Stimulated activated CD4-positive, alpha-beta T cell treated with anti-CD3 and anti-CD28 coated beads, Interleukin-2, amount 100 ng/mL, for 4 hours (primary cell): Measurements from ENCODE around the gene CACNG7.

Experiments used
- DNase-seq: peaks from one replicate; pipeline ENCODE4 v3.0.0-alpha.2; 2020; ENCODE audit warnings: low read depth

The CACNG7 gene

GRCh38 chr19:53957448-53958167 is 48.5 kb downstream of the CACNG7 start:
- no peak for DNase-seq

- no peak for DNase-seq
Observed at GRCh38 chr19:53958168-53958571, 49.1 kb downstream of the CACNG7 start.

GRCh38 chr19:53958823-53959757 is 50.0 kb downstream of the CACNG7 start:
- no peak for DNase-seq

DNA sequence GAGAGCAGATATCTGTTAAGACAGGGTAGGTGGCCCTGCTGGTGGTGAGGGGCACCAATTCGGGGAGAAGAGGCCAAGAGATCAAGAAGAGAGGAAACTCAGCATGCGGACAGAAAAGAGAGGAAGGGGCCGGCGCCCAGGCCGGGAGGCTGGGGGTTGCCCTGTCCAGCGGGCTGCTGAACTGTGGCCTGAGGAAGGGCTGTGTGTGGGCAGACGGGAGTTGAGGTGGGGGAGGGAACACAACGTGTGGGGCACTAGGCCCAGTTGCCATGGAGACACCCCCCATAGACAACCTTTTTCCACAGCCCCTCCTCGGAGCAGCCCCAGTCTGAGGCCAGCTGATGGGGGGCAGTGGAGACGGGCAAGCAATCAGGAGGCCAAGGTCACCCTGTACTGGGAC is 51.1 kb downstream of the CACNG7 start:
- no peak for DNase-seq

DNA sequence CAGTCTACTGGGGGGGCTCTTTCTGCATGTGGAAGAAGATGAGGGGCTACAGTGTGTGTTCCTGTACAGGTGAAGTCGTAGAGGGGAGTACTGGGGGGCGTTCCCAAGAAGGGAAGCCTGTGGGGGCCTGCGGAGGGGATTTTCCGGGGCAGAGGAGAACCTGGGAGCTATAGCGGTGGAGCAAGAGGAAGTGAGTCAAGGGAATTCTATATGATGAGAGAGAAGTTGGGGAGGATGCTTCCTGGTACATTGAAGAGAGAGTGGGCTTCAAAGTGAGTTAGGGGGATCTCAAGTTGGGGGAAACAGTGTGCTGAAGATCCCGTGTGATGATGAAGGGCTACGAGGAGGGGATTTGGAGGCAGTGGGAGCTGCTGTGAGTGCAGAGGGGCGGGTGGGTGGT is 51.8 kb downstream of the CACNG7 start:
- DNase-seq = no peak

- no peak for DNase-seq
Observed at GRCh38 chr19:53961523-53962356, 52.7 kb downstream of the CACNG7 start.

GRCh38 chr19:53962887-53963431 is 53.9 kb downstream of the CACNG7 start, which contains the start of gene CACNG8:
Gene CACNG8, plus strand, starts transcription at chr19:53962937.
- no peak for DNase-seq

- no peak for DNase-seq
Observed at GRCh38 chr19:53965091-53965490, 56.0 kb downstream of the CACNG7 start.

GRCh38 chr19:53966931-53967330 is 57.9 kb downstream of the CACNG7 start:
- no peak for DNase-seq

DNA sequence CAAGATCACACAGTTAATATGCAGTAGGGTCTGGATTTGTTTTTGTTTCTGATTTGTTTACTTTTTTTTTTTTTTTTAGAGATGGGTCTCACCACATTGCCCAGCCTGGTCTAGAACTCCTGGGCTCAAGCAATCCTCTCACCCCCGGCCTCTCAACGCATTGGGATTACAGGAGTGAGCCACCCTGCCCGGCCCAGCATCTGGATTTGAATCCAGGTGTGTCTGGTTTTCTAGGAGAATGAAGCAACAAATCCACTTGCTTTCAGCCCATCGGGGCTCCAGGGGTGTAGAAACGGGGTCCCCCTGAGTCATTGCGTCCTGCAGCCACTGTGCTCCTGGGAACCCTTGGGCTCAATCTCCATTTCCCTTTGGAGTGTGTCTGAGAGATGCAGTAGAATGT is 60.3 kb downstream of the CACNG7 start:
- DNase-seq = no peak

GRCh38 chr19:53971673-53972072 is 62.6 kb downstream of the CACNG7 start:
- DNase-seq = no peak

DNA sequence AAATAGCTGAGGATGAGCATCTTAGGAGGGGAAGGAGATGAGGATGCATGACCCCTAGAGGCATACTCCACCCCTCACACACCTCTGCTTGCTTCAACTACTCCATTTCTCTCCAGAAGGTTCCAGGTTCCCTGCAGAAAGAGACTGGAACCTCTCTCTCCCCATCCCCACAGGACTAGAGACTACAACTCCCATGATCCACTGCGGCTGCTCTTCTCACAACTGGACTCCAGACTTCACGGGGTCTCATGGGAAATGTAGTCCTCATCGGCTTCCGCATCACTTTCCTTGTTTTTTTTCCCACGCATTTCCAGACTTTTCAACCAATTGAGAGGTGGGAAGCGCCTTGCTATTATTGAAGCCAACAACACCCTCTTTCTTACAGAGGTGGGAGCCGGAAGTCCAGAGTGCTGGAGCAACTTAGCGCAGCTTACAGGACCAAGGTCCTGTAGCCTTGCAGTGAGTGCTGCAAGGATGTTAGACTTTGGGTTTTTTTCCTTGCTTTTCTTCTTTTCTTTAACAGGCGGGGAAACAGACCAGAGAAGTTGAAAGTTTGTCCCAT is 68.4 kb downstream of the CACNG7 start:
- DNase-seq = peak; percentile 52

DNA sequence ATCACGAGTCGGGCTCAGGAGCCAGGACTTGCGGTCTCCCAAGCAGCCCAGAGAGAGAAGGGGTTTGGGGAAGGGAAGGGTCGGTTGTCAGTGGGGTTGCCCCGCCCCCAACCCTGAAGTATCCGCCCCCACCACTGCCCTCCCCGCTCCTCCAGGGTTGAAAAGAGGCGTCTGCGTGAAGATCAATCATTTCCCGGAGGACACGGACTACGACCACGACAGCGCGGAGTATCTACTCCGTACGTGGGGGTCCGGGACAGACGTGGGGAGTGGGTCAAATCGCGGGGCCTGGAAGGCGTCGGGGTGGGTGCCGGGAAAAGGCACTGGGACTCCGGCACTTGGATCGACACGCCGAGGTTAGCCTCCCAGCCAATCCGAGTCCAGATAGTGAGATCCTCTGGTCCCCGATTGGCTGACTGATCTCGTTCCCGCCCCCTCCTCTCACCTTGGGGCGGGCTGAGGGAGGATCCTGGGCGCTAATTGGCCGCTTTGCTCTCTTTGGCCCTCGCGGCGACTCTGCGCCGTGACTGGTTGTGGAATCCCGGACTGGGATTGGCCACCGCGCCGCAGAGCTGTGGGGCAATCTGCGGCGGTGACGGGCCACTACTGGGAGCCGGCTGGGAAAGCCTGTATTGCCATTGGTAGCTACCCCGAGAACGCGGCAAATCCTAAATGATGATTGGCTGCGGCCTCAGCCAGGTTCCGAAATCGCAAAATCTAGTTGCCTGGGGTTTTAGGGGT is 69.1 kb downstream of the CACNG7 start:
- no peak for DNase-seq

GRCh38 chr19:53978975-53979801 is 70.1 kb downstream of the CACNG7 start:
- DNase-seq = no peak

DNA sequence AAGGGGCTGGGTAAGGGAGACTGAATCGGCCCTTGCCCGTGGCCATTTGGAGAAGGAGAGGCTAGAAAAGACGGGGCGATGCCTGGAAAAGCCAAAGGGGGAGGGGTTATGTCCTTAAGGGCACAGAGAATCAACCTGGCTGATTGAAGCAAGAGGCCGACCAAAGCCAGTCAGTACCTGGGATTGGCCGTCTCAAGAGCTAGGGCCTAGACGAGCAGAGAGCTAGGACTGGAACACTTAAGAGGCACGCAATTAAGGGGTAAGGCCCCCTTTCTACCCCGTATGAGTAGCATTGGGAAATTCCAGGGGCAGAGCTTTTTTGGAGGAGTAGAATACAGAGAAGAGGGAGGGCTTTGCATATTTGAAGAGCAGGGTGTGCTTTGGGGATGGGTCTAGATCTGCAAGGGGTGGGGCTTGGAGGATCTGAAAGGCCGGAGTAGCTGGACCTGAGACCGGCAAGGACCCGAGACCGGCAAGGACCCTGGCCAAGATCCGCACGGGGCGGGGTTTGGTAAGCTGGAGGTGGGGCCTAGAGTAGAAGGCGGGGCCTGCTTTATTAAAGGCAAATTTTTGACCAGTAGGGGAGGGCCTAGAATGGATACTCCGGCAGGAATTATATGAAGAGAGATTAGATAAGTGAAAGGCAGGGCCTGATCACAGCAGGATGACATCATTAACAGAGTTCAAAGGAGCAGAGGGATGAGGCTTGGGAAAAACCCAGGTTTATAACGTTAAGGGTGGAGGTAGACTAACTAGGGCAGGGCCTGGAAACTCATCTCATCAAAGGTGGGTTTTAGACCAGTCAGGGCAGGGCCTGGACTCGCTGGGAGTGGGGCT is 71.7 kb downstream of the CACNG7 start:
- no peak for DNase-seq

GRCh38 chr19:53981376-53981951 is 72.4 kb downstream of the CACNG7 start:
- no peak for DNase-seq

GRCh38 chr19:53982001-53982451 is 72.9 kb downstream of the CACNG7 start:
- DNase-seq = no peak

GRCh38 chr19:53982611-53983010 is 73.5 kb downstream of the CACNG7 start:
- peak; percentile 13 for DNase-seq
